Right lung (tissue), 5 donors: ENCODE measurements around the gene ATP2B3. TPM values are rescaled to one million over a fixed set of nuclear protein-coding genes. Genes with fewer than 3 reads are reported as not detected.

ENCODE experiments used
- DNase-seq, 2 donors: peaks; one replicate each; pipeline ENCODE4 v3.0.0-alpha.2; 2013
- polyA plus RNA-seq, 5 donors: library from polyadenylated mRNA; unstranded; fragments of 120-200 nt; gene quantifications; one replicate each; pipeline versions ENCODE4 v1.2.1 to v1.2.3, GENCODE V29; 2013; ENCODE audit warnings: inconsistent platforms in 1 of 5, low replicate concordance in 1 of 5; ENCODE audit not compliant: insufficient read length in 5 of 5, insufficient read depth in 1 of 5

The ATP2B3 gene
- polyA plus RNA-seq, 5 donors: 0.17 to 0.43 (median 0.29) TPM

DNA sequence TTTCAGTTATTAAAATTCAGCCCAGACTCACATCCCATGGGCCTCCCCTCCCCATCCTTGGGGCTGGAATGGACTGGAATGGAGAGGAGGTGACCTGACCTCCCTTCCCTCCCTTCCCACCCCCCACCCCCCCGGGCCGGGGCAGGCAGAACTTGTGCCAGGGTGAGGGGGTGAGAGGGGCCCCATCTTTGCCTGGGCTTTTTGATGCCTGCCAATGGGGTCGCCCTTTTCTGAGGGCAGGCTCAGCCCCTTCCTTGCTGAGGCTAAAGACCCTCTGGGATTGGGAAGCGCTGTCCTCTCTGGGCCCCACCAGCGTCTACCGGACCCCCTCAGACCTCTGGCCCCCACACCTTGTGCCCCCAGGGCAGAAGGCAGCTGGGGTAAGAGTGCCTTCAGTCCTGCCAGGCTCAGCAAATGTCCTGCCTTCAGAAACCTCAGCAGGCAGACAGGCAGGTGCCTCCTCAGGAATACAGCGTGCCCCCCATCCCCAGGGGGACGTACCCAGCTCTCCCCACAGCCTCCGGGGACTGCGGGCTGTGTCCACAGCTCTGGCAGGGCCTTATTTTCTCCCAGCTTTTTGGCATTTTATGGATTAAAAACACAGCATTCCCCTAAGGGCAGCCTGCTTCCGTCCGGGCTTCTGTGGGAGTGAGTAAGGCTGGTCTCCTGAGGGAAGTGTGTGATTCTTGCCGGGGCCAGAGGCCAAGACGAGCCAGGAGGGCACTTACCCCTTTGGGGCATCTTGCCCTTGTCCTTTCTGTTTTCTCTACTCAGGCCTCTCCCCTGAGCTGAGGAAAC, 94.1 kb downstream of the ATP2B3 start:
- no peak for DNase-seq

DNA sequence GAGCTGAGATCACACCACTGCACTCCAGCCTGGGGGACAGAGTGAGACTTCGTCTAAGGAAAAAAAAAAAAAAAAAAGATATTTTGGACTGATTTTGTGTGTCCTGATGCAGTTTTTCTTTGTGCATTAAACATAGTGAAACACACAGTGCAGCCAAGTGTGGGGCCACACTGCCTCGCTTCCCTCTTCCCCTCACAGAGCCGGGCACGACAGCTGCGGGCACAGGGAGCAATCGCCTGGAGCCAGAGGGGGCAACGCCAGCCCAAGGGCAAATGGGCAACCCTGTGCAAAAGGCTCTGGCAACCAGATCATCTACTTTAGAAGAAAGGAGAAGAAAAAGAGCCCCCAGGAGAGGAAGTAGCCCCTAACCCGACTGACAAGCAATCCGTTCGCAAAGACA, 95.0 kb downstream of the ATP2B3 start:
- no peak for DNase-seq

DNA sequence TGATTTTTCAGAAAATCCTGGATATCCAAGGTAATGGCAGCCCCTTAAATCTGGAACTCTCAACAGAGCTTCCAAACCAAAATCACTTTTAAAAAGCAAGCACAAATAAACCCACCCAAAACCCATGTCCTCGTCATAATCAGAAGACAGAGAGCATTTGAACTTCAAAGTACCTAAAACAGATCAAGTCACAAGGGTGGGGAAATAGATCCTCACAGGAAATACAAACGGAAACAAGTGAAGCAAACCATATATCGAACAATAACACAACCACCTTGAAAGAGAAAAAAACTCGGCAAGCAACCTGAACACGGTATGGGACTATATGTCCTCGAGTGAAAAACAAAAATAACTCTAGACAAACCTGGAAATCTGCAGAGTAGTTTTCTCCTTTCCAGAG, 97.4 kb downstream of the ATP2B3 start:
- DNase-seq: no peak

DNA sequence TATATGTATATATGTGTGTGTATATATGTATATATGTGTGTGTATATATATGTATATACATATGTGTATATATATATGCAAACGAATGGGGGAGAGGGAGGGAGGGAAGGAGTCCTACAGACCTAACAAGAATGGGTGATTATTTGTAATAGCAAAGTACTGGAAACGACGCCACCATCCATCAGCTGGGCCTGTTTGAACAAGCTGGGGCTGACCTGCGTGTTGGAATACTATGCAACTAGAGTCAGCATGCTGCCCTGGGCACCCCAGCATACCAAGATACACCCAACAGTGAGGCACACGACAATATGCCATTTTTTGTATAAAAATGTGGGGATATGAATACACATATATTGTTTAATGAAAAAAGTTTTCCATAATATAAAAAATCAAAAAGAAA, 103.1 kb downstream of the ATP2B3 start:
- no peak for DNase-seq

DNA sequence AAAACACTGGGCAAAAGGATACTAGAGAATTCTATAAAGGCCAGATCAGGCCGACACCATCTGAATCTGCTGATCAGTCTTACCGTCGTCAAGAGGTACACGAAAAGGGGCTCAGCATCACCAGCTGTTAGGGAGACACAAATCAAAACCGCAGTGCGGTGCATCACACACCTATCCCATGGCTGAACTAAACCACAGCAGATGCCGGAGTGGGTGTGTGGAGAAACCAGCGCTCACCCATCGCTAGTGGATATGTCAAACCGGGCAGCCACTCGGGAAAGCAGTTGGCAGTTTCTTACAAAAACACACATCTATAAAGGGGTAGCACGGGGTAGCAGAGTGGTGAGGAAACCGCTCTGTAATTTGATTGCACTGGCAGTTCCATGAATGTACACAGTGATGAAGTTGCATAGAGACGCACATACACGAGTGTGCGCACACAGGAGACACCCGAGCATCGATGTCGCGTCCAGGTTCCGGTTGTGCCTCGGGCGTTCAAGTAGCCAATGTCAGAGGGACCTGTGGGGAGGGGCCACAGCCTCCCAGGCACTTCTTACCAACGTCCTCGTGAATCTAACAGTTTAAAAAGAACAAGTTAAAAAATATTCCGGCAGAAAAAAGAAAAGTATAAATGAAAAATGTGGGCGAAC, 104.6 kb downstream of the ATP2B3 start:
- no peak for DNase-seq

DNA sequence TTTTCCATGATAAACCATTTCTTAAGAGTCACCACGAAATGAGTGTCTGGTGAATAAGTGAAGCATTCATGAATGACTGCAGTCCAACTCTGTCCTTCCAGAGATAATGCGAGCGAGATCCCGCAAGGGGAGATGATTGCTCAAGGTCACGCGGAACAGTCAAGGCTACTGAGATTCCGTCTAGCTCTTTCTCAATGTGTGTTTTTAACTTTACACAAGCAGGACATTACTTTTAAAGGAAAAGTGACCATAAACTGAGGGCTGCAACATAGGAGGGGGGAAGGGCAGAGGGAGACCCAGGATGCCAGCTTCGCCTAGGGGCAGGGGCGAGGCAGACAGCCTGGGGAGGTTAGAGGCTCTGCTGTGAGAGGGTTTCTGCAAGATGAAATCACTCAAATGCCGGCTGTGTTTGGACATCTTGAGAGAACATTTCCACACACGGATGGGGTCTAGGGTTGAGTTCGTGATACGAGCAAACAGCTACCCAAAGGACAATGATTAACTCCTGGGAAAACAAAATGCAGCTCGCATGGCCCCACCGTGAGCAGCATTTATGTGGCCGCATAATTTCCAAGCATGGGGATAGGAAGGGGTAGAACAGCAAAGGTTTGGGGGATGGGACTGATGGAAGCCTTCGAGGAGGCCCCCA, 105.3 kb downstream of the ATP2B3 start:
- DNase-seq: no peak

DNA sequence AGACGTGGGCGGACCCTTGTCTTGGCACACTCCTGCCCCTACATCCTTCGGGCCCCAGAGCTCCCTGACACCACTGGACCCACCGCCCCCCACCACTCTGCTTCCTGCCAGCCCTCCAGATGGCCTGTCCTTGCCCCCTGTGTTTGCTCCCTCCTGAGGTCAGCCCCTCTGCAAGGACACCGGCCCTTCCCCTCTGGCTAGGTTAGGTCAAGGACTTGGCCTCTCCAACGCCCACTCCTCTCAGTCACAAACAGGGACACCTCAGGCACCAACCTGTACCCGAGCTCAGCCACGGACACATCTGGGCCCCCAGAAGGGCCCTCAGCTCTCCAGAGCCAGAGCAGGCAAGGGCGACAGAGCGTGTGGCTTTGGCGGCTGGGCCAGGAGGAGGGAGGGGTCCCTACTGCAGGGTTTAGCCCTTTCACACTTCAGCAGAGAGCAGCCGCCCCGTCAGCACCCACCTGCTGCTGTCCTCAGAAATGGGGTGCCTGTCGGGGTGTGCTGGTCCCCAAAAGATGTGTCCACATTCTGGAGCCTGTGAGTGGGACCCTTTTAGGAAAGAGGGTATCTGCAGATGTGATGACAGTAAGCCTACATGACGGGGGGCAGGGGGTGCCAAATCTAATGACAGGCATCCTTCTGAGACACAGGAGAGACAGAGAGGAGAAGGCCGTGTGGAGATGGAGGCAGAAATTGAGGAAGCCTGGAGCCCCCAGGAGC, 106.0 kb downstream of the ATP2B3 start:
- no peak for DNase-seq

DNA sequence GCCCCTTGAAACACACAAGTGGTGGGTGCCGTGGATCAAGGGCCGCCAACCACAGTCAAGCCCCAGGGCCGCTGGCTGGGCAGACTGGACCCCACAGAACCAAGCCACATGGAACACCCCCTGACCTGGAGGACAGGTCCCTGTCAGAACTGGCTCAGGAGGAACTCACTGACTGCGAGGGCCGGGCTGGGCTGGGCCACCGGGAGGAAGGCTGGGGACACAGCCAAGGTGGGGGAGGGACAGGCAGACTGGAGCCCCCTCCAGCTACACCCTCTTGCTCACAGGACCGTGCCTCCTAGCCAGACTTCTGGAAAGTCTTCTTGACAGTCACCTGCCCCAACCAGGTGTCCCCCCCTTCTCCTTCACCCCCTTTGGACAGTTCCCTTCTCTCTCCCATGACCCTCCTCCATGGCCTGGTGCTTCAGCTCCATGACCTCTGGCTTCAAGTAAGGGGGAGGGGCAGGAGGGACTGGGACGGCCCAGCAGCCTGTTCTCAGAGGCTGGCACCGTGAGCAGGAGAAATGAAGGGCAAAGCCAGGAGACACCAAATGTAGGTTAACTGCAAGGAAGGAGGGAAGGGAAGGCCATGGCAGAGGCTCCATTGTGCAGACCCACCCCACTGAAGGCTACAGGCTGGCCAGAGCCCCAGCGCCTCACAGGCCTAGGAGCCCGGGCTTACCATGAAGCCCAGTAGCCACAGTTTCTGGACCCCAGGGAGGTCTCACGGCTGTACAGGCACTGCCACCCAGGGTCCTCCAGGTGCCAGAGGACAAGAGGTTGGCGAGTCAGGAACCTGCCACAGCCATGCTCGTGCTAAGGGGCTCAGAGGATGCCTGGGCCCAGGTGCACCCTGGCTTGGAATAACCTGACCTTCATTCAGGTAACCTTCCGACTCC, 107.0 kb downstream of the ATP2B3 start:
- DNase-seq: no peak

DNA sequence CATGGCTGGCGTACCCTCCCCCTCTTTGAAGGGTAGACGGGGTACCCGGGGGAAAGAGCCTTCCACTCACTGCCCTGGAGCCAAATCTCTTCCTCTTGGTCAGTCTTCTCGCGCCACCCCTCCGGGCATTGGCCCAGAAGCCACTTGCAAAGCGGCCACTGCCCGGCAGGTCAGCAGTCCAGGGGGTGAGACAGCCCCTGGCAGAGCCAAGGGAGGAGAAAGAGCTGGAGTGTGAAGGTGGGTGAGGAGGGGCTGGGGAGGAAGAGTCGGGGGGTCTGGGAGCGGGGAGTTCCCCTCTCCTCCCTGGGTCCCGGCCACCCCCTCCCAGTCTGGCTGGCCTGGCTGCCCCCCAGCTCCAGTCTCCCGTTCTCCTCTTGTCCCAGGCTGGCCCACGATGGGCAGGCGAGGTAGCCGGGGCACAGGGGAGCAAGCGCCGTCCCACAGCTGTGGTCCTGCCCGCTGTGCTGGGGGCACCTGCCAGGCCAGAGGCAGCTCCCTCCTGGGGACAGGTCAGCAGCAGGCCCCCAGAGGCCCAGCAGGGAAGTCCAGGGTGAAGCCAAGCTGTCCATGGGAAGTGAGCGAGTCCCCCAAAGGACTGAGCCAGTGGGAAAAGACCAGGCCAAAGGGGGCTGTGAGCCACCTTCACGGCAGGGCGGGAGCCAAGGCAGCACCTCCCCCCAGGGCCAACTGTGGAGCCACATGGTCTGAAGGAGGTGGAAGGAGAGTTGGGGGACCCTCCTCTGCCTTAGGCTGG, 108.0 kb downstream of the ATP2B3 start:
- DNase-seq: no peak

DNA sequence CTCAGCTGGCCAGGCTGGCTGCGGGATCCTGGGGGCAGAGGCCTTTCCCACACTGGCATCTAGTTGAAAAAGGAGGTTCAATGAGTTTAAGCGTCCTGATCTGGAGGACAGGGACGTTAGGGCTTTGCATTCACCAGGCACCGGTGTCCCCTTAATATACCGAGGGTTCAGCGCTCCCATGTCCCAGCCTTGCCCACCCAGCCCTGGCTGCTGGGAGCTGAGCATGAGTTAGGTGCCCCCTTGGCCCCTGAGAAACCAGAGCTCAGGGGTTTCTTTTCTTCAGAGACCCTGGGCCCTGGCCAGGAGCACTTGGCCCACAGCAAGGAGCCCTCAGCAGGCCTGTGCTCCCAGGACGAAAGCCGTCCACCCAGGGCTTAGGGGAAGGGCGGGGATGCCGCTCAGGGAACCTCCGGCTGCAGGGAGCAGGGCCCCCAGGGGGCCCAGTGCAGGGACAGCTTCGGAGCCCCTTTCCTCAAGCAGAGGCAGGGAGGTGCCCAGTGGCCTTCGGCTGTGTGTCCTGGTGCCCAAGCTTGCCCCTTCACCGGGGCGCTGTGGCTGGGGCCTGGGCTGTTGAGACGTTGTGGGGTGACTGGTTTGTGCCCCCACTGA, 108.7 kb downstream of the ATP2B3 start:
- no peak for DNase-seq

DNA sequence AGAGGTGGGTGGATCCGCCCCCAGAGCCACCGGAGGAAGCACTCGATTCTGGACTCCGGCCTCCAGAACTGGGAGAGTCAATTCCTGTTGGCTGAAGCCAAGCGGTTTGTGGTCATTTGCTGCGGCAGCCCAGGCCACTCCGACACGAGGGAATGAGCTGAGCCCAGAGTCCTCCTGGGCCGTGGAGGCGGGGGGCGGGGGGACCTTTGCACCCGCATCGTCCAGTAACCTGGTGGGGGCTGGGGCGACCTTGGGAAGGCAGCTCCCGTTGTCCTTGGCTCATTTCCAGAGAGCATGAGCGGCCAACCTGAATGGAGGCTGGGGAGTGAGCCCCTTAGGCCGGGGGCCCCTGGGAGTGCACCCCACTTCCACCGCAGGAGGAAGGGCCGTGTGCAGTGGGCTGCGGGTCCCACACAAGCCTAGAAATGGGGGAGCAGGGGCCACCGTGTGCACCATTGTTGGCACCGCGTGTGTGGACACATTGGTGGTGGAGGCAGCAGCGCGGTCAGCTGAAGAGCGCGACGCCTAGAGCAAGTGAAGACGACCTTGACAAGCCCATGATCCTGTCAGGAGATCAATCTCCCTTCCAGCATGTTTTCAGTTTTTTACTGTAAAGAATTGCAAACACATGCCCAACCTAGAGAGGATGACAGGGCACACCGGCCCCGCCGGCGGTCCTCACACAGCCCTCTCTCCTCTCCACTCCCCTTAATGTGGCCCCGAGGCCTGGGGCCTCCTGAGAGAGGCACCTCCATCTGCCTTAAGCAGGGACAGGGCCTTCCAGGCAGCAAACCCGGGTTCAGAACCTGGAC, 109.6 kb downstream of the ATP2B3 start:
- no peak for DNase-seq

DNA sequence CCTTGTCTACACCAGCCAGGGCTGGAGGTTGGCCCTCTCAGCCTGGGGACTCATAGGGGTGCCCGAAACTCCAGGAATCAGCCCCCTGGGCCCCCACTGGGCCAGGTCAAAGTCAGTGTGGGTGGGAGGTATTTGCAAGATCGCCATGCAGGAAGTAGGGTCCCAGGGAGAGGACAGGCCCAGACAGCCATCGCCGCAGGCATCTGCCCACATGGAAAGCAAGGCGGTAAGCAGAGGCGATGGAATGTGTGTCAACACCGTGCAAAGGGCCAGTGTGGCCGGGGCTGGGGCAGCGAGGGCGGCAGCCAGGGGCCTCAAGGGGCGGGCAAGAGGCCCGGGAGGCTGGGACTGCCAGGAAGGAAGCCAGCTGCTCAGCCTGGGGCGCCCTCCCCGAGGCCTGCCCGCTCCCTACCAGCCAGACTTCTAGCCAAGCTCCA, 110.3 kb downstream of the ATP2B3 start:
- DNase-seq: no peak

DNA sequence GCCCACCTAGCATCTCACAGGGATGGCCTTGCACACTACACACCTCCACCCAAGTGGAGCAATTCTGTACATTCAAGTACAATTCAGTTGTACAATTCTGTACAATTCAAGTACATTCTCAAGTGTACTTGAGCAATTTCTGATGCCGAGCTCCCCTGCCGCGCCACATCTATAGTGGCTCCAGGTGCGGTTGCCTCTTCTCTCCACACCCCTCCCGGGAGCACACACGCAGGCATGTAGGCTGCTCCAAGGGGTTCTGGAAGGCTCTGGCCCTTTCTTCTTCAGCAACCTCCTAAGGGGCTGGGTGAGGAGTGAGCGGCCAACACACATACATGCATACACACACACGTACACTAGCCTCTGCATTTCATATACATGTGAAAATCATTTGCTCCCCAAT, 110.7 kb downstream of the ATP2B3 start:
- no peak for DNase-seq

DNA sequence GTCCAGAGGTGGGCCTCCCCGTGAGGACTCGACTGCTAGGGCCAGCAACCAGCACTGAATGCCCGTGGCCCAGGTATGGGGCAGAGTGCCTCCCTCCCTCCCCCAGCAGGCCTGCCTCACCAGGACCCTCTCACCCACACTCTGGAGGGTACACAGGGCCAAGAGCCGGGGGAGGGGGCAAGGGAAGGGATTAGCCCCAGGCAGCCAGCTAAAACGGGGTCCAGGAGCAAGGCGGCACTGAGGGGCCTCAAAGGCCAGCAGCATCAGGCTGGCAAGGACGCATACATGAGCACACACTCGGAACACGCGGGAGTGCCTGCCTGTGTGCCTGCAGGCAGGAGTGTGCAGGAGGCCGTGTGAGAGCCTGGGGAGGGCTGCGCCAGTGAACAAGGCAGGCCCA, 111.2 kb downstream of the ATP2B3 start:
- DNase-seq: no peak

DNA sequence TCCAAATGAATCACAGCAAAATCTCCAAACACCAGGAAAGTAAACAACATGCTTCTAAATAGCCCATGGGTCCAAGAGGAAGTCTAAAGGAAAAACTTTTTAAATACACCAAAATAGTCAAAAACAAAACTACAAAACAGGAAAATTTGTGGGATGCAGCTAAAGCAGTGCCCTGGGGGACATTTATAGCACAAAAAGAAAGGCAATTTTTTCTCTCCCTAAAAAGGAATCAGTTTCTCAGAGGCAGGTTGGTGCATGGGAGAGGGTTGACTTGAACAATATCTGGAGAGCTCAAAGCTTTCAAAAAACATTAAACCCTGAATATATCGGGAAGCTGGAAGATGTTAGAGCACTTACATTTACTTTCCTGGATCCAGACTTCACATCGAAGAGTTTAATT, 113.9 kb downstream of the ATP2B3 start:
- no peak for DNase-seq

DNA sequence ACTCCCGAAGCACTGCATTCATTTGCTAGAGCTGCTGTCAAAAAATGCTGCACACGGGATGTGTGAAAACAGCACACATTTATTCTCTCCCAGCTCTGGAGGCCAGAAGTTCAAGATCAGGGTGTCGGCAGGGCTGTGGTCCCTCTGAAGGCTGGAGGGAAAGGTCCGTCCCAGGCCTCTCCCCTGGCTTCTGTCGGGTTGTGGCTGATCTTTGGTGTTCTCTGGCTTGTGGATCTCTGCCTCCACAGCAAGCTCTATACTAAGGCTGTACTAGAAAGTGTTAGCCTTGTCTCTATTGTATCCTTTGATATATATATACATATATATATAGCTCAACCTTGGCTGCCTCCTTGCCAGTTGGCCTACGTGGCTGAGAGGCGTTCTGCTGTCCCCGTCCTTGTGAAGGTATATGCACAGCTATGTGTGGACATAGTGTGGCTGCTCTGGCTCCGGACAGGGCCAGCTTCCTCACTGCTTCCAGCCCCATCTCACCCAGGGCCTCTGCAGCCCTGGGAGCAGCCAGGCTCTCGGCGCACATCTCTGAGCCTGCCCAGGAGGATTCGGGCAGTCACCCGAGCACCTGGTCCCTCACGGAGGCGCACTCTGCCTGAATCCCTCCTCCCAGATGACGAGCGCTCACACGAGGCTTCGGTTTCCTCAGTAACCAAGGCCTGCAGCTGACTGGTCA, 114.6 kb downstream of the ATP2B3 start:
- no peak for DNase-seq
